CD4-positive, alpha-beta T cell (primary cell): ENCODE measurements around the gene OR8H2. TPM values are rescaled to one million over a fixed set of nuclear protein-coding genes. Genes with fewer than 3 reads are reported as not detected.

Source experiments
- ATAC-seq: fragments of 200-7000 bp; cut with Tn5 transposase; one replicate; pipeline ENCODE4 v1.10.0; 2022; ENCODE audit warnings: mild to moderate bottlenecking; ENCODE audit not compliant: poor library complexity
- CTCF ChIA-PET: fragments of 350-600 bp; sonication (Branson Sonifier 250); formaldehyde crosslinking; loops from one replicate; lab custom pipeline; 2021; ENCODE audit warnings: antibody characterized with exemption, inconsistent platforms; lab: Charles Lee
- POLR2A ChIA-PET: fragments of 350-600 bp; sonication (Branson Sonifier 250); formaldehyde crosslinking; loops from one replicate; lab custom pipeline; 2021; ENCODE audit warnings: antibody characterized with exemption, inconsistent platforms; lab: Charles Lee
- DNase-seq, 14 experiments: peaks; one replicate each; pipeline ENCODE4 v3.0.0-alpha.2; 2013 to 2020; ENCODE audit warnings: mixed read lengths in 2 of 14
- H3K27ac ChIP-seq, 2 donors: one replicate each; pipeline versions ENCODE4 v1.5.1 to v1.7.0; 2013; ENCODE audit warnings: low read length in 2 of 2, low read depth in 1 of 2, mild to moderate bottlenecking in 1 of 2
- H3K27me3 ChIP-seq, 2 experiments: 1 replicate in 1 of 2; 2 replicates in 1 of 2; pipeline versions ENCODE4 v1.6.1 to v1.7.0; 2013; ENCODE audit warnings: low read length in 2 of 2, control low read depth in 1 of 2, mild to moderate bottlenecking in 1 of 2, moderate library complexity in 1 of 2; ENCODE audit not compliant: insufficient read depth in 2 of 2, control insufficient read depth in 1 of 2
- H3K36me3 ChIP-seq: one replicate; pipeline ENCODE4 v1.6.1; 2013; ENCODE audit warnings: low read length, control low read depth; ENCODE audit not compliant: insufficient read depth
- H3K4me1 ChIP-seq: one replicate; pipeline ENCODE4 v1.6.1; 2013; ENCODE audit warnings: low read length, control low read depth; ENCODE audit not compliant: insufficient read depth
- H3K4me3 ChIP-seq: one replicate; pipeline ENCODE4 v1.5.1; 2013; ENCODE audit warnings: mild to moderate bottlenecking, low read length, moderate library complexity
- H3K9me3 ChIP-seq, 2 experiments: 1 replicate in 1 of 2; 2 replicates in 1 of 2; pipeline versions ENCODE4 v1.6.1 to v1.7.0; 2013; ENCODE audit warnings: low read length in 2 of 2, mild to moderate bottlenecking in 2 of 2, control low read depth in 1 of 2, moderate library complexity in 1 of 2; ENCODE audit not compliant: control insufficient read depth in 1 of 2, insufficient read depth in 1 of 2
- H3K27ac Mint-ChIP-seq: one replicate; pipeline ENCODE4 v1.8.0; 2020; ENCODE audit warnings: mixed read lengths
- H3K27me3 Mint-ChIP-seq: one replicate; pipeline ENCODE4 v1.8.0; 2021; ENCODE audit warnings: mixed read lengths
- H3K36me3 Mint-ChIP-seq: one replicate; pipeline ENCODE4 v1.8.0; 2021; ENCODE audit warnings: low read depth, mixed read lengths
- H3K4me1 Mint-ChIP-seq: one replicate; pipeline ENCODE4 v1.8.0; 2021; ENCODE audit warnings: low read depth, mixed read lengths
- H3K4me3 Mint-ChIP-seq: one replicate; pipeline ENCODE4 v1.8.0; 2020; ENCODE audit warnings: mild to moderate bottlenecking, mixed read lengths
- H3K9me3 Mint-ChIP-seq: one replicate; pipeline ENCODE4 v1.8.0; 2020; ENCODE audit warnings: mixed read lengths
- CTCF ChIP-seq: fragments of 200-600 bp; IDR thresholded peaks from one replicate; pipeline ENCODE4 v1.8.0; 2022; ENCODE audit warnings: antibody characterized with exemption, mild to moderate bottlenecking
- intact Hi-C, 2 experiments: fragments of 100-400 bp; cut with DNase I in 1 of 2; cut with micrococcal nuclease in 1 of 2; formaldehyde crosslinking; loops; one replicate each; pipeline versions ENCODE4 v1.15.1 to v1.9.0; 2023 to 2025; cut with DNase I, micrococcal nuclease
- total RNA-seq, 174 experiments: library from RNA in 2 of 174; stranded (reverse) in 2 of 174; gene quantifications; one replicate each; pipeline ENCODE4 v1.2.3 and lab custom pipeline; 2021 to 2026

The OR8H2 gene
- total RNA-seq, 2 experiments from 2014 or later = not detected

- H3K27me3 Mint-ChIP-seq = no peaks in the 10 kb centered on the region
- no peak overlapping the region for H3K4me3 Mint-ChIP-seq
- no peak for TF ChIP-seq CTCF
- Histone ChIP-seq H3K27me3 (no peaks in the 10 kb centered on the region), H3K4me3 (no peak overlapping the region), H3K27ac (no peak overlapping the region), H3K4me1 (no peaks in the 10 kb centered on the region), H3K9me3 (no peaks in the 10 kb centered on the region), H3K36me3 (no peaks in the 10 kb centered on the region)
- H3K27ac Mint-ChIP-seq = no peak overlapping the region
- CTCF ChIA-PET = no interaction called here
- ATAC-seq = no peak
- intact Hi-C loops = no loop called here
- no peak for DNase-seq
- H3K9me3 Mint-ChIP-seq = peaks cover 13% of the 10 kb centered on the region
- POLR2A ChIA-PET = no interaction called here
- H3K4me1 Mint-ChIP-seq = no peaks in the 10 kb centered on the region
- H3K36me3 Mint-ChIP-seq = no peaks in the 10 kb centered on the region
These were observed 36.5 kb upstream of the OR8H2 start for GRCh38 chr11:56066980-56067379.

GRCh38 chr11:56089697-56090096 is 13.8 kb upstream of the OR8H2 start:
- intact Hi-C loops = no loop called here
- TF ChIP-seq CTCF = no peak
- CTCF ChIA-PET = no interaction called here

GRCh38 chr11:56093008-56093407 is 10.5 kb upstream of the OR8H2 start, which contains the start of gene OR8I2:
OR8I2 (plus strand) TSS chr11:56093308; CDS start chr11:56093308, 0 bp downstream.
- Histone ChIP-seq H3K36me3 (no peaks in the 10 kb centered on the region), H3K27me3 (no peaks in the 10 kb centered on the region), H3K4me1 (no peaks in the 10 kb centered on the region), H3K9me3 (peaks cover 0 to 3% of the 10 kb centered on the region in 2 experiments), H3K4me3 (no peak within 1 kb of the TSS), H3K27ac (no peak within 1 kb of the TSS)
- ChIA-PET POLR2A (no interaction called here), CTCF (no interaction called here)
- Mint-ChIP-seq H3K27ac (no peak within 1 kb of the TSS), H3K4me3 (no peak within 1 kb of the TSS), H3K4me1 (no peaks in the 10 kb centered on the region), H3K9me3 (peaks cover 8% of the 10 kb centered on the region), H3K36me3 (no peaks in the 10 kb centered on the region), H3K27me3 (no peaks in the 10 kb centered on the region)
- DNase-seq = no peak
- intact Hi-C loops = no loop called here
- no peak for TF ChIP-seq CTCF
- ATAC-seq = no peak

More at GRCh38 chr11:56089697-56090096, 13.8 kb upstream of the OR8H2 start:
- peaks cover 0 to 3% of the 10 kb centered on the region in 2 experiments for H3K9me3 ChIP-seq
- Mint-ChIP-seq H3K36me3 (no peaks in the 10 kb centered on the region), H3K27ac (no peak overlapping the region), H3K4me3 (no peak overlapping the region), H3K27me3 (no peaks in the 10 kb centered on the region), H3K4me1 (no peaks in the 10 kb centered on the region), H3K9me3 (peaks cover 6% of the 10 kb centered on the region)
- no peak overlapping the region for H3K27ac ChIP-seq
- DNase-seq = no peak
- no peaks in the 10 kb centered on the region for H3K36me3 ChIP-seq
- POLR2A ChIA-PET = no interaction called here
- no peak overlapping the region for H3K4me3 ChIP-seq
- ATAC-seq = no peak
- no peaks in the 10 kb centered on the region for H3K27me3 ChIP-seq
- no peaks in the 10 kb centered on the region for H3K4me1 ChIP-seq
